Measurements from ENCODE around the gene CHRNB2. TPM values are rescaled to one million over a fixed set of nuclear protein-coding genes. Genes with fewer than 3 reads are reported as not detected.

The CHRNB2 gene
- total RNA-seq, 1 donor from 2014 or later = 2.7 TPM

- H3K4me3 Mint-ChIP-seq (ENCODE audit: low read depth) = no peak overlapping the region
- H3K36me3 Mint-ChIP-seq (ENCODE audit: insufficient read depth) = peaks cover 36% of the 10 kb centered on the region
- H3K9me3 Mint-ChIP-seq (ENCODE audit: low read depth) = no peaks in the 10 kb centered on the region
- no peak overlapping the region for H3K27ac Mint-ChIP-seq
- H3K4me1 Mint-ChIP-seq (ENCODE audit: low read depth) = no peaks in the 10 kb centered on the region
- no peaks in the 10 kb centered on the region for H3K27me3 Mint-ChIP-seq
- TF ChIP-seq CTCF (IDR thresholded peaks at IDR 0.05; ENCODE audit: unreplicated experiment) = no peak
- no peak for DNase-seq (ENCODE audit: low spot score, unreplicated experiment)
Measured at GRCh38 chr1:154589780-154590179, 22.2 kb downstream of the CHRNB2 start.

GRCh38 chr1:154590756-154591155 is 23.2 kb downstream of the CHRNB2 start:
- H3K27me3 Mint-ChIP-seq = no peaks in the 10 kb centered on the region
- TF ChIP-seq CTCF (IDR thresholded peaks at IDR 0.05; ENCODE audit: unreplicated experiment) = no peak
- no peak overlapping the region for H3K27ac Mint-ChIP-seq
- peaks cover 32% of the 10 kb centered on the region for H3K36me3 Mint-ChIP-seq (ENCODE audit: insufficient read depth)
- H3K4me1 Mint-ChIP-seq (ENCODE audit: low read depth) = no peaks in the 10 kb centered on the region
- no peaks in the 10 kb centered on the region for H3K9me3 Mint-ChIP-seq (ENCODE audit: low read depth)
- no peak for DNase-seq (ENCODE audit: low spot score, unreplicated experiment)
- H3K4me3 Mint-ChIP-seq (ENCODE audit: low read depth) = no peak overlapping the region

GRCh38 chr1:154591206-154591605 is 23.6 kb downstream of the CHRNB2 start:
- TF ChIP-seq CTCF (IDR thresholded peaks at IDR 0.05; ENCODE audit: unreplicated experiment) = no peak
- peaks cover 32% of the 10 kb centered on the region for H3K36me3 Mint-ChIP-seq (ENCODE audit: insufficient read depth)
- no peaks in the 10 kb centered on the region for H3K4me1 Mint-ChIP-seq (ENCODE audit: low read depth)
- no peaks in the 10 kb centered on the region for H3K27me3 Mint-ChIP-seq
- no peak overlapping the region for H3K4me3 Mint-ChIP-seq (ENCODE audit: low read depth)
- H3K9me3 Mint-ChIP-seq (ENCODE audit: low read depth) = no peaks in the 10 kb centered on the region
- H3K27ac Mint-ChIP-seq = no peak overlapping the region
- DNase-seq (ENCODE audit: low spot score, unreplicated experiment) = no peak

- H3K27ac Mint-ChIP-seq = no peak overlapping the region
- TF ChIP-seq CTCF (IDR thresholded peaks at IDR 0.05; ENCODE audit: unreplicated experiment) = no peak
- DNase-seq (ENCODE audit: low spot score, unreplicated experiment) = no peak
- peaks cover 23% of the 10 kb centered on the region for H3K36me3 Mint-ChIP-seq (ENCODE audit: insufficient read depth)
- H3K4me3 Mint-ChIP-seq (ENCODE audit: low read depth) = no peak overlapping the region
- no peaks in the 10 kb centered on the region for H3K4me1 Mint-ChIP-seq (ENCODE audit: low read depth)
- no peaks in the 10 kb centered on the region for H3K9me3 Mint-ChIP-seq (ENCODE audit: low read depth)
- H3K27me3 Mint-ChIP-seq = no peaks in the 10 kb centered on the region
Measured at GRCh38 chr1:154593390-154593789, 25.8 kb downstream of the CHRNB2 start.

- Mint-ChIP-seq H3K27me3 (no peaks in the 10 kb centered on the region), H3K4me3 (ENCODE audit: low read depth) (no peak overlapping the region), H3K9me3 (ENCODE audit: low read depth) (no peaks in the 10 kb centered on the region), H3K27ac (no peak overlapping the region), H3K36me3 (ENCODE audit: insufficient read depth) (peaks cover 17% of the 10 kb centered on the region), H3K4me1 (ENCODE audit: low read depth) (no peaks in the 10 kb centered on the region)
- DNase-seq (ENCODE audit: low spot score, unreplicated experiment) = no peak
- TF ChIP-seq CTCF (IDR thresholded peaks at IDR 0.05; ENCODE audit: unreplicated experiment) = no peak
Measured at GRCh38 chr1:154594811-154595210, 27.2 kb downstream of the CHRNB2 start.

Measured in progenitor cell of endocrine pancreas (in vitro differentiated cells).